Measurements from ENCODE around the gene TRAM2. TPM values are rescaled to one million over a fixed set of nuclear protein-coding genes. Genes with fewer than 3 reads are reported as not detected.

TRAM2 gene
- total and polyA plus RNA-seq, 8 donors: 1.9 to 11.2 (median 5.0) TPM

- no peaks in the 10 kb centered on the region for H3K9me3 ChIP-seq
- no peaks in the 10 kb centered on the region for H3K36me3 ChIP-seq
- peaks cover 0 to 3% (median 0%) of the 10 kb centered on the region in 3 donors for H3K4me1 ChIP-seq
- ATAC-seq (peak in 2 of 4 donors; percentile 31 to 39), DNase-seq (no peak), FAIRE-seq (no peak)
- no peaks in the 10 kb centered on the region for H3K27me3 ChIP-seq
- 64 to 88% methylated on average over 3 of the region's 3 CpGs for WGBS, 2 donors
- intact Hi-C loops (cut with DNase I): loop anchor here in 1 of 3 donors (10.0 kb wide), 1 partner anchor 52 kb away; no protein-coding TSS in a partner anchor
- no peak overlapping the region for H3K27ac ChIP-seq
- no peak overlapping the region for H3K4me3 ChIP-seq
- TF ChIP-seq CTCF (IDR thresholded peaks at IDR 0.05): no peak
These were observed 10.0 kb downstream of the TRAM2 start for GRCh38 chr6:52566853-52567279.

- FAIRE-seq (no peak), ATAC-seq (no peak), DNase-seq (no peak)
- Histone ChIP-seq H3K27ac (peak overlapping the region in 1 of 4 donors; percentile 28), H3K4me3 (no peak overlapping the region), H3K27me3 (no peaks in the 10 kb centered on the region), H3K4me1 (peaks cover 0 to 3% (median 0%) of the 10 kb centered on the region in 3 donors), H3K36me3 (no peaks in the 10 kb centered on the region), H3K9me3 (no peaks in the 10 kb centered on the region)
- no peak for TF ChIP-seq CTCF (IDR thresholded peaks at IDR 0.05)
- intact Hi-C loops (cut with DNase I): loop anchor here in 1 of 3 donors (10.0 kb wide), 1 partner anchor 51 kb away; no protein-coding TSS in a partner anchor
- WGBS, 2 donors: 87 to 90% methylated on average over 2 of the region's 2 CpGs
These were observed 10.7 kb downstream of the TRAM2 start for GRCh38 chr6:52566201-52566600.

GRCh38 chr6:52564856-52565255, 12.0 kb downstream of the TRAM2 start:
- Histone ChIP-seq H3K36me3 (no peaks in the 10 kb centered on the region), H3K4me3 (no peak overlapping the region), H3K27me3 (no peaks in the 10 kb centered on the region), H3K9me3 (no peaks in the 10 kb centered on the region), H3K4me1 (peaks cover 0 to 3% (median 0%) of the 10 kb centered on the region in 3 donors), H3K27ac (no peak overlapping the region)
- intact Hi-C loops (cut with DNase I): loop anchor here in 1 of 3 donors (10.0 kb wide), 1 partner anchor 50 kb away; no protein-coding TSS in a partner anchor
- DNase-seq (no peak), ATAC-seq (no peak), FAIRE-seq (no peak)
- WGBS, 2 donors: 82 to 87% methylated on average over 3 of the region's 3 CpGs
- TF ChIP-seq CTCF (IDR thresholded peaks at IDR 0.05): no peak

- Histone ChIP-seq H3K4me1 (peaks cover 0 to 3% (median 0%) of the 10 kb centered on the region in 3 donors), H3K27me3 (no peaks in the 10 kb centered on the region), H3K4me3 (no peak overlapping the region), H3K36me3 (no peaks in the 10 kb centered on the region), H3K27ac (no peak overlapping the region), H3K9me3 (no peaks in the 10 kb centered on the region)
- intact Hi-C loops (cut with DNase I): loop anchor here in 1 of 3 donors (10.0 kb wide), 1 partner anchor 48 kb away; no protein-coding TSS in a partner anchor
- FAIRE-seq: no peak
- no peak for ATAC-seq
- no peak for DNase-seq
- 7 to 8% methylated on average over 3 of the region's 3 CpGs for WGBS, 2 donors
- TF ChIP-seq CTCF (IDR thresholded peaks at IDR 0.05): no peak
These were observed 13.9 kb downstream of the TRAM2 start for GRCh38 chr6:52562911-52563310.

GRCh38 chr6:52560462-52560861, 16.4 kb downstream of the TRAM2 start:
- Histone ChIP-seq H3K4me3 (no peak overlapping the region), H3K4me1 (peaks cover 0 to 3% (median 0%) of the 10 kb centered on the region in 3 donors), H3K27me3 (no peaks in the 10 kb centered on the region), H3K9me3 (no peaks in the 10 kb centered on the region), H3K36me3 (no peaks in the 10 kb centered on the region), H3K27ac (no peak overlapping the region)
- no peak for TF ChIP-seq CTCF (IDR thresholded peaks at IDR 0.05)
- intact Hi-C loops (cut with DNase I): loop anchor here in 1 of 3 donors (10.0 kb wide), 1 partner anchor 46 kb away; no protein-coding TSS in a partner anchor
- DNase-seq: no peak
- 35 to 60% methylated on average over 5 of the region's 5 CpGs for WGBS, 2 donors
- FAIRE-seq: no peak
- no peak for ATAC-seq
